AG09309 (cell line): ENCODE results near the gene ZNF165.
"Not testable (repeated sequence)": the region's sequence is repeated elsewhere in the genome, so short reads cannot be mapped to it uniquely, and the experiment has no call there.

ENCODE experiments used
- DNase-seq: peaks from one replicate; pipeline ENCODE4 v3.0.0-alpha.2; 2010; ENCODE audit warnings: low read depth
- H3K4me3 ChIP-seq: 2 replicates; pipeline ENCODE4 v1.5.1; 2011; ENCODE audit warnings: mild to moderate bottlenecking, low read depth, low read length, moderate library complexity; ENCODE audit not compliant: control insufficient read depth
- CTCF ChIP-seq: IDR thresholded peaks from 2 replicates; pipeline ENCODE4 v1.5.1; 2011; ENCODE audit warnings: mild to moderate bottlenecking, low read depth, low read length, inconsistent platforms; ENCODE audit not compliant: insufficient read depth, control insufficient read depth; ENCODE audit errors: missing control alignments

The ZNF165 gene

DNA sequence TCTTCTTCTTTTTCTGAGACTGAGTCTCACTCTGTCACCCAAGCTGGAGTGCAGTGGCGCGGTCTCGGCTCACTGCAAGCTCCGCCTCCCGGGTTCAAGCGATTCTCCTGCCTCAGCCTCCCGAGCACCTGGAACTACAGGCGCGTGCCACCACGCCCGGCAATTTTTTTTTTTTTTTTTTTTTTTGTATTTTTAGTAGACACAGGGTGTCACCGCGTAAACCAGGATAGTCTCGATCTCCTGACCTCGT, at the start of gene ZNF165:
Gene ZNF165, plus strand, starts transcription at position 188 of the 250 bp plus-strand sequence. CDS start 4,913 bp downstream, outside the sequence.
- H3K4me3 ChIP-seq = peak within 1 kb of the TSS; percentile 68
- DNase-seq = not testable (repeated sequence)

- TF ChIP-seq CTCF = no peak
- no peak overlapping the region for H3K4me3 ChIP-seq
- DNase-seq = no peak
Measured at GRCh38 chr6:28053584-28053983, 26.8 kb upstream of the ZNF165 start.

DNA sequence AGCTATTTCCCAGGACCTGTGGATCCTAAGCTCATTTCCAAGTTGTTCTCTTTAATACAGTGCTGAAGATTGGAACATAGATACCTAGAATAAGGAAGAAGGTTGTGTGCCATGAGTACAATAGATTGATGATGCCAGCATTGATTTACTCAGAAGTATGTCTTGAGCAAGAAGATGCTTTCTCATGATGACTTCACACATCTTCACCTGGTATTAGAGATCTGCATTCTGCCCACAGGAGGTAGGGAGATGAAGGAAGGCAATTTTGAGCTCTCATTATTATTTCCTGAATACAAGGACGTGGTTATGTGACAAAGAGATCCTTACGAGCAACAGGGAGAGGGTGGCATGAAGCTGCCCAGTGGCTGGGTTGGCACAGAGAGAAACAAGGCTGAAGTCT, 20.0 kb upstream of the ZNF165 start:
- DNase-seq = no peak
- no peak for TF ChIP-seq CTCF
- no peak overlapping the region for H3K4me3 ChIP-seq

- H3K4me3 ChIP-seq = no peak overlapping the region
- no peak for TF ChIP-seq CTCF
- no peak for DNase-seq
Measured at GRCh38 chr6:28064272-28064671, 16.1 kb upstream of the ZNF165 start.

- DNase-seq = no peak
- TF ChIP-seq CTCF = no peak
- H3K4me3 ChIP-seq = no peak overlapping the region
Measured at GRCh38 chr6:28068067-28068466, 12.3 kb upstream of the ZNF165 start.

DNA sequence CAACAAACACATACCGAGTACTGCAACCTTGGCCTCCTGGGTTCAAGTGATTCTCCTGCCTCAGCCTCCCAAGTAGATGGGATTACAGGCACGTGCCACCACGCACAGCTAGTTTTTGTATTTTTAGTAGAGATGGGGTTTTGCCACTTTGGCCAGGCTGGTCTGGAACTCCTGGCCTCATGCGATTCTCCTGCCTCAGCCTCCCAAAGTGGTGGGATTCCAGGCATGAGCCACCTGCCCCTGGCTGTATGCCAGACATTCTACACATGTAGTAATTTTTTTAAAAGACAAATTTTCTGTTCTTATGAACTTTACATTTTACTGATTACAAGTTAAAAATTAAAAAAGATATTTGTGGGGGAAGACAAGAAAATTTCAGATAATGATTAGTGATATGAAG, 9.4 kb upstream of the ZNF165 start:
- H3K4me3 ChIP-seq = not testable (repeated sequence)

DNA sequence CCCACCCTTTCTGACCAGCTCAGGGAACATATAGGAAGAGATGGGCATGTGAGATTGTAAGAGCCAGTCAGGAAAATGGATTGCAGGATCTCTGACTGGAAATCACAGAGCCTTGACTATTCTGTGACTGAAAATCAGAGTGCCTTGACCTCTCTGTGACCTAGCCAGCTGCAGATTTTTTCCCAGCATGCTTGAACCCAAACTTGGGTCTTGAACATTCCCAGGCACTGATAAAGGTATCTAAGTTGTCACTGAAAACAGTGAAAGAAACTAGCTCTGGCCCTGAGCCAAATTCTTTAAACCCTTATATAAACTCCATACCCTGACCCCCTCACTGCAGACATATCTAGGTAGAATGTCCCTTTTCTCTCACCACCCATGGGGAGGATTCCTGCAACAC, 2.3 kb upstream of the ZNF165 start:
- no peak for DNase-seq
- no peak overlapping the region for H3K4me3 ChIP-seq
- TF ChIP-seq CTCF = no peak

More for the DNA sequence above, 9.4 kb upstream of the ZNF165 start:
- DNase-seq = not testable (repeated sequence)

- no peak overlapping the region for H3K4me3 ChIP-seq
- no peak for TF ChIP-seq CTCF
- no peak for DNase-seq
Measured at GRCh38 chr6:28078836-28079235, 1.5 kb upstream of the ZNF165 start.
